Right lobe of liver (tissue), 4 donors: Measurements from ENCODE around the gene BTNL3.

Source experiments
- CTCF ChIP-seq, 4 donors: fragments of 200-600 bp in 3 of 4; fragments of 450-650 bp in 1 of 4; IDR thresholded peaks; one replicate each; pipeline versions ENCODE4 v1.5.1 to v1.8.0; 2016 to 2022; ENCODE audit warnings: antibody characterized with exemption in 4 of 4, mild to moderate bottlenecking in 2 of 4
- POLR2A ChIP-seq: fragments of 450-650 bp; IDR thresholded peaks from one replicate; pipeline ENCODE4 v1.6.1; 2017; ENCODE audit warnings: antibody characterized with exemption, mild to moderate bottlenecking
- donor health status: DM: no; HTN: no; CAD: no.
- donor health status: DM: no; HTN: no; CAD: no.
- donor health status: DM: no; HTN: yes; CAD: no.

GRCh38 chr5:181039931-181040630, 51.4 kb downstream of the BTNL3 start, which contains the start of gene BTNL9:
- TF ChIP-seq CTCF (IDR thresholded peaks at IDR 0.05) = no peak
- TF ChIP-seq POLR2A = peak; percentile 25
